Spleen (tissue), 11 donors: Measurements from ENCODE around the gene SPACA1. TPM values are rescaled to one million over a fixed set of nuclear protein-coding genes. Genes with fewer than 3 reads are reported as not detected.

Experiments
- DNase-seq: peaks from one replicate; pipeline ENCODE4 v3.0.0-alpha.2; 2020
- H3K27ac ChIP-seq, 8 donors: fragments of 200-600 bp; sonication (generic) in 7 of 8; 1 replicate in 4 of 8; 2 replicates in 4 of 8; pipeline versions ENCODE4 v1.5.0 to v1.8.0; 2016 to 2021; ENCODE audit warnings: inconsistent platforms in 4 of 8, mild to moderate bottlenecking in 4 of 8, moderate library complexity in 1 of 8
- H3K27me3 ChIP-seq, 7 donors: fragments of 200-600 bp; sonication (generic) in 6 of 7; replicated peaks in 1 of 7; 1 replicate in 4 of 7; 2 replicates in 3 of 7; pipeline versions ENCODE4 v1.5.0 to v1.8.0; 2016 to 2021; ENCODE audit warnings: inconsistent platforms in 3 of 7, mild to moderate bottlenecking in 1 of 7
- H3K36me3 ChIP-seq, 6 donors: fragments of 200-600 bp; sonication (generic) in 5 of 6; 1 replicate in 4 of 6; 2 replicates in 2 of 6; pipeline versions ENCODE4 v1.5.0 to v1.8.0; 2016 to 2021; ENCODE audit warnings: inconsistent platforms in 2 of 6
- H3K4me1 ChIP-seq, 6 donors: fragments of 200-600 bp; sonication (generic) in 5 of 6; 1 replicate in 3 of 6; 2 replicates in 3 of 6; pipeline versions ENCODE4 v1.5.0 to v1.8.0; 2016 to 2021; ENCODE audit warnings: inconsistent platforms in 3 of 6
- H3K4me3 ChIP-seq, 8 donors: fragments of 200-600 bp; sonication (generic) in 7 of 8; 1 replicate in 4 of 8; 2 replicates in 4 of 8; pipeline versions ENCODE4 v1.5.0 to v1.8.0; 2016 to 2021; ENCODE audit warnings: inconsistent platforms in 4 of 8, mild to moderate bottlenecking in 4 of 8, moderate library complexity in 2 of 8
- H3K9me3 ChIP-seq, 8 donors: fragments of 200-600 bp; sonication (generic) in 7 of 8; 1 replicate in 4 of 8; 2 replicates in 4 of 8; pipeline versions ENCODE4 v1.5.0 to v1.8.0; 2016 to 2021; ENCODE audit warnings: inconsistent platforms in 4 of 8
- CTCF ChIP-seq, 11 experiments: fragments of 200-600 bp in 7 of 11; fragments of 450-650 bp in 4 of 11; sonication (generic) in 4 of 11; IDR thresholded peaks in 8 of 11; conservative IDR thresholded peaks in 3 of 11; 1 replicate in 7 of 11; 2 replicates in 4 of 11; pipeline versions ENCODE4 v1.4.0 to v1.8.0; 2016 to 2021; ENCODE audit warnings: antibody characterized with exemption in 11 of 11, inconsistent platforms in 4 of 11, mild to moderate bottlenecking in 1 of 11
- POLR2A ChIP-seq, 3 donors: fragments of 450-650 bp; IDR thresholded peaks; one replicate each; pipeline ENCODE4 v1.5.1; 2017; ENCODE audit warnings: antibody characterized with exemption in 3 of 3, mild to moderate bottlenecking in 1 of 3
- POLR2AphosphoS5 ChIP-seq, 3 donors: sonication (generic); formaldehyde crosslinking; IDR thresholded peaks; one replicate each; pipeline ENCODE4 v1.5.1; 2017; ENCODE audit warnings: antibody characterized with exemption in 3 of 3
- WGBS, 5 donors: extraction: QIAGEN DNeasy Blood & Tissue Kit in 3 of 5; methylation state at CpG; one replicate each; pipeline versions ENCODE4 v1.1.5 to v1.1.7; 2013 to 2018; 5-methylcytosine and 5-hydroxymethylcytosine counted together
- intact Hi-C: fragments of 100-400 bp; cut with DNase I; formaldehyde crosslinking; loops from one replicate; pipeline ENCODE4 v1.15.0; 2023; ENCODE audit warnings: low total_unique reads
- polyA plus RNA-seq, 3 donors: library from polyadenylated mRNA; stranded (reverse); fragments of 200-250 nt; gene quantifications; one replicate each; pipeline ENCODE4 v1.2.1, GENCODE V29; 2013
- total RNA-seq, 7 donors: library from RNA; depleted of rRNA in 3 of 7; stranded (reverse); fragments of >200 nt in 3 of 7; fragmentation: NEBNext Ultra II Directional in 4 of 7; extraction: Animal tissue kit (Norgen Biotek cat#: 25700) in 4 of 7; gene quantifications; one replicate each; pipeline versions ENCODE4 v1.1.0 to v1.2.1, GENCODE V29; 2016 to 2021
- donor health status: healthy with polysubstance abuse.
- donor health status: DM: no; HTN: no; CAD: no; lungs with moderate emphysema.
- donor health status: DM: no; HTN: no; CAD: no.
- donor health status: Bipolar disorder and iron deficiency.
- donor health status: healthy.
- donor health status: DM: no; HTN: no; CAD: no.
- donor health status: DM: yes; HTN: yes; CAD: no.

The SPACA1 gene
- total and polyA plus RNA-seq, 10 donors = not detected

GRCh38 chr6:88115307-88115706 is 67.7 kb downstream of the SPACA1 start:
- no peak for DNase-seq
- Histone ChIP-seq H3K4me1 (no peaks in the 10 kb centered on the region), H3K27me3 (peaks cover 0 to 5% (median 0%) of the 10 kb centered on the region in 7 donors), H3K4me3 (no peak overlapping the region), H3K9me3 (no peaks in the 10 kb centered on the region), H3K36me3 (no peaks in the 10 kb centered on the region), H3K27ac (no peak overlapping the region)
- intact Hi-C loops = no loop called here
- WGBS, 5 donors = 28 to 80% (median 60%) methylated on average over 1 to 2 of the region's 2 CpGs
- TF ChIP-seq POLR2AphosphoS5 (IDR thresholded peaks at IDR 0.05) (no peak), POLR2A (IDR thresholded peaks at IDR 0.05) (no peak), CTCF (IDR thresholded peaks at IDR 0.05 in 8 of 11, conservative IDR thresholded peaks at IDR 0.05 in 3 of 11) (no peak)

GRCh38 chr6:88116276-88116675 is 68.6 kb downstream of the SPACA1 start:
- no peak for DNase-seq
- intact Hi-C loops = no loop called here
- H3K4me1 ChIP-seq = no peaks in the 10 kb centered on the region
- TF ChIP-seq CTCF (IDR thresholded peaks at IDR 0.05 in 8 of 11, conservative IDR thresholded peaks at IDR 0.05 in 3 of 11) (no peak), POLR2A (IDR thresholded peaks at IDR 0.05) (no peak), POLR2AphosphoS5 (IDR thresholded peaks at IDR 0.05) (no peak)
- no peak overlapping the region for H3K27ac ChIP-seq
- H3K36me3 ChIP-seq = no peaks in the 10 kb centered on the region
- H3K4me3 ChIP-seq = no peak overlapping the region
- no peaks in the 10 kb centered on the region for H3K9me3 ChIP-seq
- H3K27me3 ChIP-seq = peaks cover 0 to 5% (median 0%) of the 10 kb centered on the region in 7 donors
- 52 to 66% (median 53%) methylated on average over 3 of the region's 3 CpGs for WGBS, 5 donors

Other genes with a start within 250 kb of the SPACA1 start
- gene CNR1, start 118.5 kb downstream of the SPACA1 start, total RNA-seq = 1 to 10 TPM; 1.7 to 5.2 (median 2.6) TPM
- 1 to 10 TPM; 2.5 to 5.7 (median 5.1) TPM for gene CNR1, start 118.5 kb downstream of the SPACA1 start, polyA plus RNA-seq